GM15510 (cell line): ENCODE measurements around the gene SLC34A3.
A peak's percentile ranks its signal among the peaks of the same experiment; 100 is the strongest.

Source experiments
- POLR2A ChIP-seq: IDR thresholded peaks from 3 replicates; pipeline ENCODE4 v1.6.1; 2011; ENCODE audit warnings: borderline replicate concordance; ENCODE audit not compliant: insufficient read length; ENCODE audit errors: extremely low read depth

SLC34A3 gene

GRCh38 chr9:137266162-137266527, 35.4 kb downstream of the SLC34A3 start:
- no peak for TF ChIP-seq POLR2A

DNA sequence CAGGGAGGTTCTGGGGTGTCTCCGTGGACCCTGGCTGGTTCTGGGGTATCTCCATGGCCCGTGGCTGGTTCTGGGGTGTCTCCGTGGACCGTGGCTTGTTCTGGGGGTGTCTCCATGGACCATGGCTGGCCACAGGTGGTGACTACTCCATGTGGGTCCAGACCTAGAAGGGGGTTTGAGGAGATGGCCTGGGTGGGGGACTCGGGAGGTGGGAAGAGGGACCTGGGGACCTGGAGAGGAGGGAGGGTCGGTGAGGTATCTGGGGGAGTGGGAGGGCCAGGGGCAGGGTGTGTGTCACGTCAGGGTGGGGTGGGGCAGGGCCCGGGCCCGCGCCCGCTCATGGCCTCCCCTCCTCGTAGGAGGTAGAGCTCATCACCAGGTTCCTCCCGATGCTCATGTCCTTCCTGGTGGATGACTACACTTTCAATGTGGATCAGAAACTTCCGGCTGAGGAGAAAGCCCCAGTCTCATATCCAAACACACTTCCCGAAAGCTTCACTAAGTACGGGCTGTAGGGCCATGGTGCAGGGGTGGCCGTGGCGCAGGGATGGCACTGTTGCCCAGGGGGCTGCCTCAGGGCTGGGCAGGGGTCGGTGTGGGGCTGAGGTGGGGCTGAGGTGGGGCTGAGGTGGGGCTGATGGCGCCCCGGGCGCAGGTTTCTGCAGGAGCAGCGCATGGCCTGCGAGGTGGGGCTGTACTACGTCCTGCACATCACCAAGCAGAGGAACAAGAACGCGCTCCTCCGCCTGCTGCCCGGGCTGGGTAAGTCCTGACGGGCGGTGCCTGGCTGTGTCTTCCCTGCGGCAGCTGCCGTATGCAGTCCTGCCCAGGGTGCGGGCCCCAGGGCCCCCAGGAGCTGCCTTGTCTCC, 36.1 kb downstream of the SLC34A3 start:
- TF ChIP-seq POLR2A: no peak

- TF ChIP-seq POLR2A: no peak
Observed at GRCh38 chr9:137267933-137268355, 37.2 kb downstream of the SLC34A3 start.

DNA sequence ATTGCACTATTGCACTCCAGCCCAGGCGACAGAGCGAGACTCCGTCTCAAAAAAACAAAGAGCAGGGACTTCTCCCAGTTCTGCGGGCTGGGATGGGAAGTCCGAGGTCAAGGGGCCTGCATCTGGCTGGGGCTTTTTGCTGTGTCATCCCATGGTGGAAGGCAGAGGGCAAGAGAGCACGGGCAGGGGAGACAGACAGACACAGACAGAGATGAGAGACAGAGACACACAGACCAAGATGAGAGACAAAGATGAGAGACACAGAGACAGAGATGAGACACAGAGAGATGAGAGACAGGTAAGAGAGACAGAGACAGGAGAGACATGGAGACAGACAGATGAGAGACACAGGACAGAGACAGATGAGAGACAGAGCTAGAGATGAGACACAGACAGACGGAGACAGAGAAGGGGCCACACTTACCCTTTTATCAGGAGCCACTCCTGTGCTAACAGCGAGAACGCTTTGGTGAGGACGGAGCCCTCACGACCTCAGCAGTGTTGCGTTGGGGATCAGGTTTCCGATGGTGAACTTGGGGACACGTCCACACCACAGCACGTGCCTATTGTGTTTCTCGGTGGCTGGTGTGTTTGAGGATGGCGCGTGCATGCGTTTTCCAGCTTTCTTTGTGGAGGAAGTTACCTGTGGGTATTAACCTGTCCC, 38.0 kb downstream of the SLC34A3 start:
- no peak for TF ChIP-seq POLR2A

- peak; percentile 36 for TF ChIP-seq POLR2A
Observed at GRCh38 chr9:137269231-137269772, 38.6 kb downstream of the SLC34A3 start.

DNA sequence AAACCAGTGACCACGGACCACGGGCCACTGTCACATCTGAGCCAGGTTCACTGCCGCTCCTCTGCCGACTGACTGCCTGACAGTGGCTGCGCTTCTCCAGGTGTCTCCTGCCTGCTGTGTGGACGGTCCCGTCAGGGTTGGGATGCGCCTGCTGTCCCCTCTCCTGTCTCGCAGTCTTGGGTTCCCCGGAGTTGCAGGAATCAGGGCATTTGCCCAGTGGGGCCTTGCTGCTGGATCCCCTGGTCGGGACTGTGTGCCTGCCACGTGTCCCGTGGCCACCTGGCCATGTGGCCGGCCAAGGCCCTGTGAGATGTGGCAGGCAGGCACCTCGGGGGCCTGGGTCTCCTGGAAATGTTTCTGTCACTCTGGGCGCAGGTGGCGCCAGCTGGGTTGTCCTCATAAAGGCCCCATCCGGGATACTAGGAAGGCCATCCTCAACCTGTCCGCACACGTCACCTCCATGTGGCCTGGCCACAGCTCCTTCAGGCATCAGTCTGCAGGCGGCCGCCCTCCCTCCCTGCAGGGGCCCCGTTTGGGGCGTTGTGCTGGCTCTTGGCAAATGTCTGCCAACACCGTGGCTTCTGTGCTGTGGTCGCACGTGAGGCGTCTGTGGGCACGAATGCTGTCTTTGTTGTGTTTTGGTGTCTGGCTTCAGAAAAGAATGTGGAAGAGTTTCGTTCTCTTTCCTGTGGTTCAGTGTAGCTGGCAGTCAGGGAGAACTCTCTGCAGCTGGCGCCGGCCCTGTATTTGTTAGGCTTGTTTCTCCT, 40.4 kb downstream of the SLC34A3 start:
- TF ChIP-seq POLR2A: no peak

- no peak for TF ChIP-seq POLR2A
Observed at GRCh38 chr9:137271696-137272076, 41.0 kb downstream of the SLC34A3 start.

DNA sequence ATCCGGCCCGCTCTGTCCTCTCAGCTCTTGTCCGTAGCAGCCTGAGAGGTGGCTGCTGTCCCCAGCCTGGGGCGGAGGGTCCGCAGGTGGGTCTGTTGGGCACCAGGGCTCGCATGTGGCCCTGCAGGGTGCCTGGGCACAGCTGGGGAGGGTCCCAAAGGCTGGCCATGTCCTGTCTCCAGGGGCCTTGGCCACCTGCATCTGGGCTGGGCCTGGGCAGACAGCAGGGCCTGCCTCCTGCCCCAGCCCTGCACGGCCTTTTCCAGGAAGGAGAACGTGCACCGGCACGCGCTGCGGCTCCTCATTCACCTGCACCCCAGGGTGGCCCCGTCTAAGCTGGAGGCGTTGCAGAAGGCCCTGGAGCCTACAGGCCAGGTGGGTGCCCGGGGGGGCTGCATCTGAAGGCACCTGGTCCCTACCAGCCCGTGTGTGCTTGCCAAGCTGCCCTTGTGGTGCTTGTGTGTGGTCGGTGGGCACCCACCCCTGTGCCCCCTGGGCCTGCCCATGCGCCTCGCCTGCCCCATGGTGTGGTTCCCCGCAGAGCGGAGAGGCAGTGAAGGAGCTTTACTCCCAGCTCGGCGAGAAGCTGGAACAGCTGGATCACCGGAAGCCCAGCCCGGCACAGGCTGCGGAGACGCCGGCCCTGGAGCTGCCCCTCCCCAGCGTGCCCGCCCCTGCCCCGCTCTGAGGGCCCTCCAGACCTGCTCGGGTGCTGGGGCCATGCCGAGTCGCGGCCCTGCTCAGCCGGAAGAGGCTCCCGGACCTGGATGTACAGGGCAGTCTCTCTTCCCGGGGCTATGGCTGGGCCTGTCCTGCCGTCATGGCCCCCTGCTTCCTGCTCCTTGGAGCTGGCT, 41.8 kb downstream of the SLC34A3 start:
- TF ChIP-seq POLR2A: no peak

DNA sequence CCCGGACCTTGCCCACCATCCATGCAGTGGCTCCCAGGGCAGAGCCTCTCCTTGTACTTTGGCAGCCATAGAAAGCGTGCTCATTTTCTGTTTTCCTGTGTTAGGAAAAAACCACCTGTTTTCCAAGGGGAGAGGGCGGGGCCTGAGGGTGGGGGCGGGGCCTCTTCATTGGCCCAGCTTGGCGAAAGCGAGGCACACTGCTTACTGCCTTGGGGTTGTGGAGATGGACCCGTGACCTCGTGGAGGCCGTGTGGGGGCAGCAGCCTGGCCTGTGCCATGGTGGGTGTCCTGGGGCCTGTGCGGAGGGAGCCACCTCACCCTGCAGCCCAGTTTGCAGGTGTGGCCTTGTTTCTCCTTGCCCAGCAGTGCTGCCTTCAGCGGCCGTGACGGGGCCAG, 42.4 kb downstream of the SLC34A3 start:
- no peak for TF ChIP-seq POLR2A

DNA sequence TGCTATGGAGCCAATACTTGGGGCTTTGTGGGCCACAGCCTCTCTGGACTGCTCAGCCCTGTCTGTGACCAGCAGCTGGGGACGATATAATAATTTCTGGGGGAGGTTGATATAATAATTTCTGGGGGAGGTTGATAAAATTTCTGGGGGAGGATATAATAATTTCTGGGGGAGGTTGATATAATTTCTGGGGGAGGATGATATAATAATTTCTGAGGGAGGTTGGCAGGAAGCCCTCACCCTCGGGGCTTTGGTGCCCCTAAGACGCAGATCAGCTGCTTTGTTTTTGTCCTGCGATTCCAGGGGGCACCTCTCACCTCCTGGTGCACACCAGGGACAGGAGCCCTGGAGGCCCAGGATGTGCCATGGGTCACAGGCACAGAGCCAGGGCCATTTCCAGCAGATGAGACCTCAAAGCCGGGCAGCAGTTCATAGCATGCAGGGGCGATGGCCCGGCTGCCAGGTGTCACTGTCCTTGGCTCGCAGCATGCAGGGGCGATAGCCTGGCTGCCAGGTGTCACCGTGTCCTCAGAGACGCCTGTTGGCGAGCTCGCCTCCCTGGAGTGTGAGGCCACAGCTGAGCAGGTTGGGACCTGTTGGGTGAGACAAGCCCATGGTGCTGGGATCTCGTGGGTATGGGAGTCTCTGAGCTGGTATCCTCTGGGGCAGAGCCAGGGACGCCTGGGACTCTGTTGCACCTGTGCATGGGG, 43.1 kb downstream of the SLC34A3 start:
- no peak for TF ChIP-seq POLR2A

DNA sequence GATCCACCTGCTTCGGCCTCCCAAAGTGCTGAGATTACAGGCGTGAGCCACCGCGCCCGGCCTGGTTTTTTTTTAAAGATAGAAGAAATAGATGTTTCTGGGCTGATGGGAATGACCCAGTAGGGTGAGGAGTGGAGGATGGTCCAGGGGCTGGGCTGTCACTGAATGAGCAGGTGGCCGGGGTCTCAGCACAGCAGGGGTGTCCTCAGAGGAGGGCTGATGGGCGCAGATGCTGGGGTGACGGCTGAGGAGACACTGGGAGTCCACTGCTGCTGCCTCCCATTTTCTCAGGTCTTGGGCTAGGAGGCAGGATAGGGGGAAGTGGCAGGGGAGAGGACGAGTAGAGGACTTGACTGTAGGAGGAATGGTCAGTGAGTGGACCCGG, 44.5 kb downstream of the SLC34A3 start:
- no peak for TF ChIP-seq POLR2A

GRCh38 chr9:137275588-137276472, 45.1 kb downstream of the SLC34A3 start:
- no peak for TF ChIP-seq POLR2A
